GM19193 (cell line): ENCODE results near the gene CDC42SE2.

Experiments
- POLR2A ChIP-seq: IDR thresholded peaks from 4 replicates; pipeline ENCODE4 v1.6.1; 2011; ENCODE audit not compliant: insufficient read depth, insufficient read length; ENCODE audit errors: extremely low read depth

CDC42SE2 gene

DNA sequence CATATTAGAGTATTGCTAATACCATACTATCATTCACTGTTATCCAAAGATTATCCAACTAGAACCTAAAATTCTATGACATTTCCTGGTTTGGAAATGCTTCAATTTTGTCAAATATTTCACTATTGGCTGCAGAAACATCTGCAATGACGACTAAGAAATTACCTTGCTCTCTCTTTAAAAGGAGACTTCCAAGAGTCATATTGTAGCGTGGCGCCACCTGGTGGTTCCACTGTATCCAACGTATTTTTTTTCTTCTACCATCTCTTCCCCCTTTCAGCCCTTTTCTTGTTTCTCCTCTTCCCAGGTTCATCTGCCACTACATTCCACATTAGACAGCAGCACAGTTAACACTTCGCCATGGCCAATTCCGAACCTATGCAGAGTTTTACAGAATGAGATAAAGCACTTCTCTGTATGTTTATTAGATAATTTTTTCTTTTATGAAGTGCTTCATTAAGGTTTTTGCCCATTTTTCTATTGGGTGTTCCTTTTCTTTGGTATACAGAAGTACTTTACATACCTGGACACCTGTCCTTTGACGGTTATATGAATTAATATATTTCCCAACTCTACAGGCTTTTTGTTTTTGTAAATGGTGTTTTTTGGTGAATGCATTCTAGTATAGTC lies 153.5 kb downstream of the CDC42SE2 start:
- no peak for TF ChIP-seq POLR2A

DNA sequence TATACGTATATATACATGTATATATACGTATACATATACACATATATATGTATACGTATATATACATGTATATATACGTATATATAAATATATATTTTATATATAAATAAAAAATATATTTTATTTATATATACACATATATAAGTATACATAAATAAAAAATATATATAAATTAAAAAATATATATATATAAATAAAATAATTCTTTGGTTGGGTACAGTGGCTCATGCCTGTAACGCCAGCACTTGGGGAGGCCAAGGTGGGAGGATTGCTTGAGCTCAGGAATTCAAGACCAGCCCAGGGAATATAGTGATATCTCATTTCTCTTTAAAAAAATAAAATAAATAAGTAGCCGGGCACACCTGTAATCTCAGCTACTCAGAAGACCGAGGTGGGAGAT lies 155.0 kb downstream of the CDC42SE2 start:
- no peak for TF ChIP-seq POLR2A

DNA sequence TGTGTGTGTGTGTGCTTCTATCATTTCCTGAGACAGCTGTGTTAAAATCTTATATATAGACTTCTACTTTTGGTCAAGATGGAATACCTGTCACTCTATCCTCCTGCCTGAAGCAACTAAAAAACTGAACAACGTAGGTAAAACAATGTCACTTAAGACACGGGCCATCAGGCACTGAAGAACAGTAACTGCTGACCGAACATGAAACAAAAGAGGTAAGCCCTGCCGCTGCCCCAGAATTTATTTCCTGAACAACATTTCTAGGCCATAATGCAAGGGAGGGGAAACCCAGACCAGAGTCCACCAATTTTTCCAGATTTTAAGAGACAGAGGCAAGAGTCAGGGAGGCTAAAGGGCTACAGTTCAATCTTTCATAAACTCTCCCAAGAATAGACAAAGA lies 156.0 kb downstream of the CDC42SE2 start:
- no peak for TF ChIP-seq POLR2A

DNA sequence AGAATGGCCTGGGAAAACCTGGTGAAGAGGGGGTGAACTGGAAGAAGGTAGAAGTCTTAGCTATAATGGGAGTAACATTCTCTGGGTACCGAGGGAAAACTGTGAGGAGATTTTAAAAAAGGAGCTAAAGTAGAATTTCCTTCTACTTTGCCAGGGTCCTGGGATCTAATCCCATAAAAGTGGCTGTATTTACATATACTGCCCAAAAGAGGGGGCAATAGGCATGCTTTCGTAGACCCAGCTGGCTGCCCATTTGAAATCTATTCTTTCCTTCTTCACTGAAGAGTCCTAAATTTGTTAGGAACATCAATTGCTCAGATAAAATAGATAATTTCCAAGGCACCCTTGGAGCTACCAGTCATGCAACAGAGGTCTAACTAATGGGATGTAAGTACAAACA lies 159.2 kb downstream of the CDC42SE2 start:
- no peak for TF ChIP-seq POLR2A

DNA sequence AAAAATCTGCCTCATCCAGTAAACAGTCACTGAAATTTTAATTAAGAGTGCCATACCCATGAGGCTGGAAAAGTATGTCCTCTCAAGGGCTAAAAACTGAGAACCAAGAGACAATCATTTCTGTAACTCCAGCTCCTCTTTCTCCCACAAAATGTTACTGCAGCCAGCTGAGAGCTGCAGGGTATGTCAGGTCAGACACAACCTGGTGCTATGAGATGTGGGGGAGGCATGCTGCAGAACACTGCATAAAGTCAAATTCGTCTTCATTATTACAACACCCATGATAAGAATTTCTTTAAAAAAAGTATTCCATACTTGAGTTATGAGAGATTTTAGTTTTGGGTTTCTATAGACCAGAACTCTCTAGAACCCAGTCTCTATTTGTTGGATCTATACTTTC lies 162.2 kb downstream of the CDC42SE2 start:
- TF ChIP-seq POLR2A, result no peak

DNA sequence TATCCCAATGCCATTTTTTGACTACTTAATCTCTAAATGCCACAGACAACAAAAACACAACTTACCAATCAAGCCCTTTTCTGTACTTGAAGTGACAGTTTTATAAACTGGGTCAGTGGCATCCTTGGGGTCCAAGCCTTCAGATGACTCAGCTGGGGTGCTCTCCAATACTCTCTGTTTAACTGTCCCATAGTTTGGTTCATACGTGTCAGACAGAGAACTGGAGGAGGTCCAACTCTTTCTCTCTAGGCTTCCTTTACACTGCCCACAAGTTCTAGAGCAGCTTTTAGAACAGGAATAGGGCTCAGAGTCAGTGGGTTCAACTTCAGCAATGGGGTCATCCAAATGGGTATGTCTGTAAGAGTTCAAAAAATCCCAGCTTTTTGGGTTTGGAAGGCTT lies 166.9 kb downstream of the CDC42SE2 start:
- no peak for TF ChIP-seq POLR2A

DNA sequence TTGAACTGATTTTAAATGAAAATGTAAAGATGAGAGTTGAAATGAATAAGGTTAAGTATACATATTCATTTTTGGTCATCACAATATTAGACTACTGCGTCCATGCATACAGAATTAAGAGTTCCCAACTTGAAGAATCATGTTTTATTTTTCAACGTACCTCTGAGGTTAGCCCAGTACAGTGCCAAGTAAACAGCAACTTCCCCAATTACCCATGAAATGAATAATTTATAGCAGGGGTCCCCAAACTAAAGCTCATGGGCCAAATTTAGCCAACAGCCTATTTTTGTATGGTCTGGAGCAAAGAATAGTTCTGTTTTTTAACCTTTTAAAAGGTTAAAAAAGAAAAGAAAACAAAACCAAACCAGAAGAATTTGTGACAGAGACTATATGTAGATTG lies 167.9 kb downstream of the CDC42SE2 start:
- no peak for TF ChIP-seq POLR2A

DNA sequence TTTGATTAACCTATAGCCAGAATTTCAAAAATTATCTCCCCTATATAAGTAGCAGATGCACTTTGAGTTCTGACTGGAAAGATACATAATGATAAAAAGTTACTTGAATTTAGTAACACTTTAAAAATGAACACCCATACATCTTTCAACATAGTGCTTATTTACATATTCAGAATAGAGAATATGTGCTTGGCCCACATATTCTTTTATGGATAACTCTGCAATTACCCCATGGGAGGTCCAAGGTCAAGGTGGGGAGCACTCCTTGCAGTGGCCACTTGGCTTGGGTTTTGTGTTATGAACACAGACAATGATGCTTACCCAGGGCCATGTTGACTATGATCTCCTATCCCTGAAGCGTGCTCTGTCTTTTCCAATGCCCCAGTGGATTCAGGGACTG lies 169.3 kb downstream of the CDC42SE2 start:
- TF ChIP-seq POLR2A, result no peak

DNA sequence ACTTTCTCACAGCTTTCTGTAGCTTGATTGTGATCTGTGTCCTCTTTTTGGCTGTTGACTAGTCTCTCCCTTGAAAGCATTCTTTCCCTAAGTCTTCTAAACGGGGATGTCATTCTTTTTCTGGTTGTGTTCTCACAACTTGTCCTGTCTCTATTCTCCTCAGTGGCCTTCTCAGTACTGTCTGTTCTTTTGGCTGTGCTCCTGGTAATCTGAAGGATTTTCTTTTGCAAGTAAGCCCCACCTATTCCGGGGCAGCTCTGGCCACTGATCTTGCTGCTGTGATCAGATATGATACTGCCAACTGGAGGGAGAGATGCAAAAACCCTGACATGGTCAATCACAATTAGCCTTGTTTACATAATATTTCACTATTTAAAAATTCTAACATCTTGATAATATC lies 172.2 kb downstream of the CDC42SE2 start:
- no peak for TF ChIP-seq POLR2A

DNA sequence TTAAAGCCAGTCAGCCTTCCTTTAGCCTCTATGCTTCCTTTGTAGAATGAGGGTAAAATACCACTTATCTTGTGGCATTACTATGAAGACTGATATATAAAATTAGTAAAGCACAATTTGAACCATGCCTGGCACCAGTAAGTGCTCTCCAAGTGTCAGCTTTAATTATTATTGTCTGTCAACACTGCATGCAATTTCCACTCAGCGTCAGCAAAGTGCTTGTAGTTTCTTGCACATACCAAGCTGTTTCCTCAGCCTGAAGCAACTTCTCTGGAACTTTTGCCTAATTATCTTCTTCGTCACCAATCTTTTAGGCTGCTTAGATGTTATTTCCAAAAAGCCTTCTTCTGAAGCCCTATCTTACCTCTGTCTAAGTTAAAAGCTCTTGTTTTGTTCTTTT lies 177.3 kb downstream of the CDC42SE2 start:
- TF ChIP-seq POLR2A, result no peak
